Measurements from ENCODE around the gene NHLRC2. TPM values are rescaled to one million over a fixed set of nuclear protein-coding genes. Genes with fewer than 3 reads are reported as not detected.

Gene NHLRC2
- total and polyA plus RNA-seq, 4 donors, result 4.2 to 49.0 (median 26.9) TPM

DNA sequence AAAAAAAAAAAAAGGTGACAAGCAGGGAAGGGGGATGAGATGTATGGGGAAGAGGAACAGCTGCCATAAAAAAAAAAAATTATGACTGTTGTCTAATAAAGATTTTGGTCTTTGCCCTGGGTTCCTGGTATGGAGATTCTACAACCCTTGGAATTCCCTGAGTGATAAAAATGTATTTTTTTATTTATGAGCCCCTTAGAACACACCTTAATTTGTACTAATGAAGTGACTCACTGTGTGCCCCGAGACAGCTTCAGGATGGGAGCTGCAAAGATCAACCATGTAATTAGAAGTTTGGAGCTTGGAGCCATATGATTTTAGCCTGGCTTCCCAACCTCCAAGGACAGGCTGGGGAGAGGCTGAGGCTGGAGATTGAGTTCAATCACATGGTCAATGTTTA, 69.7 kb downstream of the NHLRC2 start:
- 90 to 100% methylated on average over 1 of the region's 1 CpG for WGBS, 2 donors
- H3K36me3 ChIP-seq (ENCODE audit: control insufficient read depth in 4 of 4, insufficient read depth in 4 of 4, low read length in 4 of 4), result no peaks in the 10 kb centered on the region
- H3K4me1 ChIP-seq (ENCODE audit: control insufficient read depth in 5 of 5, insufficient read depth in 5 of 5, low read length in 5 of 5), result peaks cover 2 to 12% (median 5%) of the 10 kb centered on the region in 5 donors
- H3K4me3 ChIP-seq, result no peak overlapping the region
- TF ChIP-seq, protein P1, sequence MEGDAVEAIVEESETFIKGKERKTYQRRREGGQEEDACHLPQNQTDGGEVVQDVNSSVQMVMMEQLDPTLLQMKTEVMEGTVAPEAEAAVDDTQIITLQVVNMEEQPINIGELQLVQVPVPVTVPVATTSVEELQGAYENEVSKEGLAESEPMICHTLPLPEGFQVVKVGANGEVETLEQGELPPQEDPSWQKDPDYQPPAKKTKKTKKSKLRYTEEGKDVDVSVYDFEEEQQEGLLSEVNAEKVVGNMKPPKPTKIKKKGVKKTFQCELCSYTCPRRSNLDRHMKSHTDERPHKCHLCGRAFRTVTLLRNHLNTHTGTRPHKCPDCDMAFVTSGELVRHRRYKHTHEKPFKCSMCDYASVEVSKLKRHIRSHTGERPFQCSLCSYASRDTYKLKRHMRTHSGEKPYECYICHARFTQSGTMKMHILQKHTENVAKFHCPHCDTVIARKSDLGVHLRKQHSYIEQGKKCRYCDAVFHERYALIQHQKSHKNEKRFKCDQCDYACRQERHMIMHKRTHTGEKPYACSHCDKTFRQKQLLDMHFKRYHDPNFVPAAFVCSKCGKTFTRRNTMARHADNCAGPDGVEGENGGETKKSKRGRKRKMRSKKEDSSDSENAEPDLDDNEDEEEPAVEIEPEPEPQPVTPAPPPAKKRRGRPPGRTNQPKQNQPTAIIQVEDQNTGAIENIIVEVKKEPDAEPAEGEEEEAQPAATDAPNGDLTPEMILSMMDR (IDR thresholded peaks at IDR 0.05; ENCODE audit: control extremely low read depth, extremely low read depth), result no peak
- no peak overlapping the region for H3K9ac ChIP-seq (ENCODE audit: insufficient read depth in 1 of 2, low read length in 2 of 2)
- H3K27me3 ChIP-seq (ENCODE audit: control insufficient read depth in 3 of 3, insufficient read depth in 3 of 3, low read length in 2 of 3), result no peaks in the 10 kb centered on the region
- no peak overlapping the region for H3K27ac ChIP-seq (ENCODE audit: low read depth in 1 of 2, low read length in 1 of 2)
- DNase-seq (no peak), ATAC-seq (ENCODE audit: insufficient read depth, low FRiP score) (no peak)
- peaks cover 0 to 6% (median under 1%) of the 10 kb centered on the region in 4 donors for H3K9me3 ChIP-seq (ENCODE audit: control insufficient read depth in 4 of 4, insufficient read depth in 3 of 4, low read length in 3 of 4)

DNA sequence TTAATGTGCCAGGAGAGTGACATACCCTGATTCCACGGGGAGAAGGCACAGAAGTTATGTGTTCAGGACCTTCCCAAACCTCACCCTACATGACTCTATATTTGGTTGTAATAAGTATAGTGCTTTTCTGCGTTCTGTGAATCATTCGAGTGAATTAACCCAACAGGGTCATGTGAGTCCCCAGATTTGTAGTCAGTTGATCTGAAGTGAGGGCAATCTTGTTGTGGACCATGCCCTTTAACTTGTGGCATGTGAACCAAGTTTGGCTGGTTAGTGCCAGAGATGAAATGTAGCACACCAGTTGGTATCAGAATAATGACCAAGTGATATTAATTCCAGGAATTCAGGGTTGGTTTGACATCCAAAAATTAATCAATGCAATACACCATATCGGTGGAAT, 70.2 kb downstream of the NHLRC2 start:
- H3K36me3 ChIP-seq (ENCODE audit: control insufficient read depth in 4 of 4, insufficient read depth in 4 of 4, low read length in 4 of 4), result no peaks in the 10 kb centered on the region
- no peak for ATAC-seq (ENCODE audit: insufficient read depth, low FRiP score)
- no peak overlapping the region for H3K4me3 ChIP-seq
- no peaks in the 10 kb centered on the region for H3K27me3 ChIP-seq (ENCODE audit: control insufficient read depth in 3 of 3, insufficient read depth in 3 of 3, low read length in 2 of 3)
- TF ChIP-seq, protein P1 (IDR thresholded peaks at IDR 0.05; ENCODE audit: control extremely low read depth, extremely low read depth), result no peak
- H3K9me3 ChIP-seq (ENCODE audit: control insufficient read depth in 4 of 4, insufficient read depth in 3 of 4, low read length in 3 of 4), result peaks cover 0 to 6% (median under 1%) of the 10 kb centered on the region in 4 donors
- H3K9ac ChIP-seq (ENCODE audit: insufficient read depth in 1 of 2, low read length in 2 of 2), result no peak overlapping the region
- no peak for DNase-seq
- no peak overlapping the region for H3K27ac ChIP-seq (ENCODE audit: low read depth in 1 of 2, low read length in 1 of 2)
- H3K4me1 ChIP-seq (ENCODE audit: control insufficient read depth in 5 of 5, insufficient read depth in 5 of 5, low read length in 5 of 5), result peaks cover 2 to 12% (median 5%) of the 10 kb centered on the region in 5 donors
- WGBS, 2 donors, result 74 to 75% methylated on average over 4 of the region's 4 CpGs

DNA sequence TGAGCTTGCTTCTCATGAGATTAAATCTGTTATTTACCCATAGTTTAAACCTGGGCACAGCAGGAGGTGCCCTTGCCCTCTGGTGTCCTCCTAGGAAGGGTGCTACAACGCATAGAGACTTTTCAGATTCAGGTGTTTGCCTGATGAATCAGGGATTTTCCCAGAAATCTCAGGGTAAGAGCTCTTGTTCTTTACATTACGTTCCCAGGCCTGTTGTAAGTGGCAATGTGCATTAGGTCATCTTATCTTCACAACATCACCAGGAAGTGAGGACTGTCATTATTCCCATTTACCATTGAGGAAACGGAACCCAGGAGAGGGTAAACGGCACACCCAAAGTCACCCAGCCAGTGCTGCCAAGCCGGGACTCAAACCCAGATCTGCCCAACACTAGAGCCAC, 73.0 kb downstream of the NHLRC2 start:
- peaks cover 0 to 10% (median 0%) of the 10 kb centered on the region in 5 donors for H3K4me1 ChIP-seq (ENCODE audit: control insufficient read depth in 5 of 5, insufficient read depth in 5 of 5, low read length in 5 of 5)
- ATAC-seq (ENCODE audit: insufficient read depth, low FRiP score) (no peak), DNase-seq (no peak)
- 56 to 76% methylated on average over 5 of the region's 5 CpGs for WGBS, 2 donors
- H3K36me3 ChIP-seq (ENCODE audit: control insufficient read depth in 4 of 4, insufficient read depth in 4 of 4, low read length in 4 of 4), result no peaks in the 10 kb centered on the region
- H3K4me3 ChIP-seq, result no peak overlapping the region
- H3K27ac ChIP-seq (ENCODE audit: low read depth in 1 of 2, low read length in 1 of 2), result peak overlapping the region in 1 of 2 donors; percentile 55
- H3K27me3 ChIP-seq (ENCODE audit: control insufficient read depth in 3 of 3, insufficient read depth in 3 of 3, low read length in 2 of 3), result no peaks in the 10 kb centered on the region
- TF ChIP-seq, protein P1 (IDR thresholded peaks at IDR 0.05; ENCODE audit: control extremely low read depth, extremely low read depth), result no peak
- peaks cover 0 to 6% (median under 1%) of the 10 kb centered on the region in 4 donors for H3K9me3 ChIP-seq (ENCODE audit: control insufficient read depth in 4 of 4, insufficient read depth in 3 of 4, low read length in 3 of 4)
- no peak overlapping the region for H3K9ac ChIP-seq (ENCODE audit: insufficient read depth in 1 of 2, low read length in 2 of 2)

DNA sequence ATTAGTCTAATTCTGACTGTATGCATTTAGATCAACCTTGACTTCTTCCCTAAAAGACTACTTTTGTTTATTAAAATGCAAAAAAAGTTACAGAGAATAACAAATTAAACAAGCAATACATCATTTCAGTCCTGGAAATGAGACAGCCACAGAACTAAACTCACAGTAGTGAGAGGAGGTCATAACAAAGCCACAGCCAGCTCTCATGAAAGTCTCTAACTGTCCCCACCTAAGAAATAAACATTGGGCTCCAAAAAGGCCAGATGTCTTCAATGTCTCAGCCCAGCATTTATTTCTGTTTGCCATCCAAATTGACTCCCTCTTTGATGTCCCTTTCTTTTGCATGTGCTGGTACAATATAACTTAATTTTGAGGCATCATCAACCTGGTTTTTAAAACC, 74.4 kb downstream of the NHLRC2 start:
- no peak for ATAC-seq (ENCODE audit: insufficient read depth, low FRiP score)
- Histone ChIP-seq H3K27ac (ENCODE audit: low read depth in 1 of 2, low read length in 1 of 2) (no peak overlapping the region), H3K9ac (ENCODE audit: insufficient read depth in 1 of 2, low read length in 2 of 2) (no peak overlapping the region), H3K4me1 (ENCODE audit: control insufficient read depth in 5 of 5, insufficient read depth in 5 of 5, low read length in 5 of 5) (peaks cover 0 to 6% (median 0%) of the 10 kb centered on the region in 5 donors), H3K4me3 (no peak overlapping the region), H3K27me3 (ENCODE audit: control insufficient read depth in 3 of 3, insufficient read depth in 3 of 3, low read length in 2 of 3) (no peaks in the 10 kb centered on the region), H3K9me3 (ENCODE audit: control insufficient read depth in 4 of 4, insufficient read depth in 3 of 4, low read length in 3 of 4) (peaks cover 0 to 6% (median under 1%) of the 10 kb centered on the region in 4 donors), H3K36me3 (ENCODE audit: control insufficient read depth in 4 of 4, insufficient read depth in 4 of 4, low read length in 4 of 4) (no peaks in the 10 kb centered on the region)
- TF ChIP-seq, protein P1 (IDR thresholded peaks at IDR 0.05; ENCODE audit: control extremely low read depth, extremely low read depth), result no peak
- DNase-seq, result no peak
